Measurements from ENCODE around the gene HOXB1.

Gene HOXB1

DNA sequence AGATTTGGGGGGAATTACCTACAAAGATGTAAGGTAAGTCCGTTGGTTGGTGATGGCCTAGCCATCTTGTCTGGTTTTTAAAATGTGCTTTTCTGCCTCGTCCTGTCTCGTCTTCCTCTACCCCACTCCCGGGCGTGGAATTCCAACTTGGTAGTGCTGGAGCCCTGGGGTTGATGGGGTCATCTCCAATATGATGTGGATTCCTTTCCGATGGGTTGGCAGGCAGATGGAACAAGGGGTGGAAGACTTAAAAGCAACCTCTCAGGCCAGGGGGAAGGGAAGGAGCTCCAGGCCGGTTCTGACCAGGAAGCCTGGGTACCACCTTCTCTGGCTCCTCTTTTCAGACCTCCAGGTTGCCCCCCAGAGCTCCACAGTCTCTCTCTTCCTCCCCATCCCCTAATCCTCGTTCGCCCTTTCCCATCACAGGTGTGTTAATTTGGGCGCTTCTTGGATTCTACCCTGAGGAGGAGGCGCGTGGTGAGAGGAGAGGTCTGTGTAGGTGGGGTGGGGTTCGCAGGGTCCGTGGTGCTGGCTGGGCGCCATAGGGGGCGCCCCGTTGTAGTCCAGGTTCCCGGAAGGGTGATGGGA, 19.2 kb upstream of the HOXB1 start:
- no peak overlapping the region for H3K4me3 ChIP-seq (ENCODE audit: low read depth, low read length)
- TF ChIP-seq, protein P1, sequence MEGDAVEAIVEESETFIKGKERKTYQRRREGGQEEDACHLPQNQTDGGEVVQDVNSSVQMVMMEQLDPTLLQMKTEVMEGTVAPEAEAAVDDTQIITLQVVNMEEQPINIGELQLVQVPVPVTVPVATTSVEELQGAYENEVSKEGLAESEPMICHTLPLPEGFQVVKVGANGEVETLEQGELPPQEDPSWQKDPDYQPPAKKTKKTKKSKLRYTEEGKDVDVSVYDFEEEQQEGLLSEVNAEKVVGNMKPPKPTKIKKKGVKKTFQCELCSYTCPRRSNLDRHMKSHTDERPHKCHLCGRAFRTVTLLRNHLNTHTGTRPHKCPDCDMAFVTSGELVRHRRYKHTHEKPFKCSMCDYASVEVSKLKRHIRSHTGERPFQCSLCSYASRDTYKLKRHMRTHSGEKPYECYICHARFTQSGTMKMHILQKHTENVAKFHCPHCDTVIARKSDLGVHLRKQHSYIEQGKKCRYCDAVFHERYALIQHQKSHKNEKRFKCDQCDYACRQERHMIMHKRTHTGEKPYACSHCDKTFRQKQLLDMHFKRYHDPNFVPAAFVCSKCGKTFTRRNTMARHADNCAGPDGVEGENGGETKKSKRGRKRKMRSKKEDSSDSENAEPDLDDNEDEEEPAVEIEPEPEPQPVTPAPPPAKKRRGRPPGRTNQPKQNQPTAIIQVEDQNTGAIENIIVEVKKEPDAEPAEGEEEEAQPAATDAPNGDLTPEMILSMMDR (IDR thresholded peaks at IDR 0.05; ENCODE audit: low read depth, low read length) = no peak
- H3K27me3 ChIP-seq (ENCODE audit: insufficient read depth, low read depth, severe bottlenecking) = peaks cover 91% of the 10 kb centered on the region
- H3K9me3 ChIP-seq (ENCODE audit: severe bottlenecking) = peaks cover 9% of the 10 kb centered on the region
- H3K36me3 ChIP-seq = no peaks in the 10 kb centered on the region; the same call in 1 of the 2 replicates
- no peak overlapping the region for H3K27ac ChIP-seq
- no peak for DNase-seq

DNA sequence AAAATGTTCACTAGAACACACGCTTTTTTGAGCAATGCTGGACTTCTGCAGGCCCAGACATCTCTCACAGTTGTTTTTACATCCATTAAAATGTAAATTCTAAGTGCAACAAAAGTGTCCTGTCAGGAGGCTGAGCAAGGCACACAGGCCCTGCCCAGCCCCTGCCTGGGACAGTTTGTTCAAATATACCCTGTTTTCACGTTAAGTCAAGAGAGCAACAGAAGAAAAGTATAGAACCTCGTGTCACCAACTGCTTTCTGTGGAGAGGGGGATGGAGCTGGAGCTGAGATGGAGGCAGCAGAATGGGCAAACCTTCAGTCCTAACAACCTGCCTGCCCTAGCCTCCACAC, 18.4 kb upstream of the HOXB1 start:
- DNase-seq = no peak
- Histone ChIP-seq H3K36me3 (no peaks in the 10 kb centered on the region; the same call in 1 of the 2 replicates), H3K27ac (no peak overlapping the region), H3K4me3 (ENCODE audit: low read depth, low read length) (no peak overlapping the region), H3K27me3 (ENCODE audit: insufficient read depth, low read depth, severe bottlenecking) (peaks cover 90% of the 10 kb centered on the region), H3K9me3 (ENCODE audit: severe bottlenecking) (peaks cover 9% of the 10 kb centered on the region)
- TF ChIP-seq, protein P1 (IDR thresholded peaks at IDR 0.05; ENCODE audit: low read depth, low read length) = no peak

DNA sequence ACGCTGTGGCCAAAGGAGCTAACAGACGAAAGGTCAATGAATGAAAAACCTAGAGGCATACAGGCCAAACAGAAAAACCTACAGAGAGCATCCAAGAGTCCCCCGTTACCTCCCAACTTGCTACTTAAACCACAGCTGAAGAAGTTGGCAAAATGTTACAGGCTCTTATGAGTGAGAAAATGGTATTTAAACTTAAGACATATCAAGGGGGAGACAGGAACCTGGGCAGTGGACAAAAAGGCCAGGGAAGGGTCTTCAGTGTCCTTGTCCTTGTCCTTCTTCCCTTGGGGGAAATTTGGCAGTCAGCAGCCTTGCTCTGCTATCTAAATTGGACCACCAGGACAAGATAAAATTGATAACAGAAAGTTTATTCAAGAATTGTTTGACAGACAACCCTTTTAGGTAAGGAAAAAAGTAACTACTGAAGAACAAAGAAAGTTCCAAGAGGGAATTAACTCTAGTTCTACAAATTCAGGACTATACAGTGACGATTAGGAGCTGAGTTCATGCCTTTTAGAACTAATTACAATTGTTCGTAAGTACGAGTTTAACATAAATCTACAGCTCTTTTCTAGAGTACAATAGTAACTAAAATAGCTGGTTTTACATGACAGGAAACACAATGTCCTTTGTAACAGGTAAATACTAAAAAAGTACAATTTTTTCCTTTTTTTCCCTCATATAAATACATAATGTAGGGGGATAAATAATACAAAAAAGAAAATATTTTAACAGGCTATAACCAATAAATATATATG, 17.9 kb upstream of the HOXB1 start:
- H3K4me3 ChIP-seq (ENCODE audit: low read depth, low read length) = no peak overlapping the region
- TF ChIP-seq, protein P1 (IDR thresholded peaks at IDR 0.05; ENCODE audit: low read depth, low read length) = no peak
- H3K36me3 ChIP-seq = no peaks in the 10 kb centered on the region; the same call in 1 of the 2 replicates
- no peak overlapping the region for H3K27ac ChIP-seq
- no peak for DNase-seq
- peaks cover 90% of the 10 kb centered on the region for H3K27me3 ChIP-seq (ENCODE audit: insufficient read depth, low read depth, severe bottlenecking)
- peaks cover 9% of the 10 kb centered on the region for H3K9me3 ChIP-seq (ENCODE audit: severe bottlenecking)

DNA sequence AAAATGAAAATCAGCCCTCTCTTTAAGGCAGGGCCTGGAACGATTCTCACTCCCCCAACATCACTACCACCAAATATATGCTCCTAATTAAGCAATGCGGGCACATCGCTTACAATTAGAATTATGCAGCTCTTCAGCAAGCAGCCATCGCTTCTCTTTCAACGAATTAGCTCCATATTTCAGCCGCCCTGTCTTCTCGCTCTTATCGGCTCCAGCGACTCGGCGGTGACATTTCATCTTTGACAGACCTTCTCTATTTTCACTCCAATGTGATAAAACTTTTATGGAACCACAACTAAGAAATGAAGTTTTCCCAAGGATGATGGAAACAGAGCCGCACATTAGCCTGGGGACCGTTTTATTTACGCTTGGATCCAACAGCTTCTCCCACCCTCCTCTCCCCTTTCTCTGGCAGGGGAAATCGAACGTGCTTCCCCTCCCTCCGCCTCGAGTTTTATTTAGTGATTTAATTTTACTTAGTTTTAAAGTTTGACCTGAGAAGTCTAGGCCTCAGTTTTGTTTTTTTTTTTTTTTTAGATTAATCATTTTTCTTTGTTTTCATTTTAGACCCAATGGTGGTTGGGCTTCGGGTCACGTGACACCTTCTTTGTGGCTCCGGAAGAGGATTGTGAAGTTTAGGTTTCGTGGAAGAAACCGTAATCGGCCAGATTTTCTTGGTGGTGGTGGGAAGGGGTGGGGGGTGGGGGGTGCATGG, 17.2 kb upstream of the HOXB1 start:
- DNase-seq = no peak
- peaks cover 9% of the 10 kb centered on the region for H3K9me3 ChIP-seq (ENCODE audit: severe bottlenecking)
- H3K36me3 ChIP-seq = no peaks in the 10 kb centered on the region; the same call in 1 of the 2 replicates
- H3K4me3 ChIP-seq (ENCODE audit: low read depth, low read length) = no peak overlapping the region
- TF ChIP-seq, protein P1 (IDR thresholded peaks at IDR 0.05; ENCODE audit: low read depth, low read length) = no peak
- no peak overlapping the region for H3K27ac ChIP-seq
- H3K27me3 ChIP-seq (ENCODE audit: insufficient read depth, low read depth, severe bottlenecking) = peaks cover 90% of the 10 kb centered on the region

DNA sequence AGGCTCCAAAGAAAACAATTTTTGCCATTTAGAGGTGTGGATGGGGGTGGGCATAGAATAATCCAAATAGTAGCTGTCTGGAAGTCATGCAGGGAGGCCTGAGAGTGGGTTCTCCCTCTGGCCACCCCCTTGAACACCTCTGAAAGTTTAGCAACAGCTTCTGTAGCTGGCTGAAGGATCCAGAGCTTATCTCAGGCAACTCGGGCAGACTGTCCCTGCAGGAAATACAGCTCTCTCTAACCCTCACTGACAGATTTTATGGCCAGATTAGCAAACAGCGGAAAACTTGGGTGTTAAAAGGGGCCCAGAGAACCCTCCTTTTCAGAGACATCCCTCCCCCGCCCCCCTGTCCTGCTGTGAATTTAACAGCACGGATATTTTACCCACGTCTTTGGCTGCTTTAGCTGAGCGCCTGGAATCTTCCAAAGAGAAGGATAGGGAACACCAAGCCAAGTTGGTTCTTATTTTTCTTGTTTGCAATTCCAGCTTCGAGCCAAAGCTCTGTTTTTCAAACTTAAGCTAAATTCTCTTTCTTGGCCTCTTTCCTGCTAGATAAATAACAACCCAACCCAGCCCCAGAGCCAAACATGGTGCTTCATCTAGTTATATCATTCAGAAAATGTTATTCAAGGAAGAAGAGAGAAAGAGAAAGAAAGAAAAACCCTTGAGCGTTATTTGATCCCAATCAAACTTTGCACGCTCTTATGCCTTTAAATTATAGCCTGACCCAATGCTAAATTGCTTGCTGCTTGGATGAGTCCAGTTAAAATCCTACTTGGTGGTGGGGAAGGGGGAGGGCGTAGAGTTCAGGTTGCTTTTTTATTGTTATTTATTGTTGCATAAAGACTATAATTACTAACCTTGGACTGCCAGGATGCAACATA, 16.4 kb upstream of the HOXB1 start:
- peaks cover 14% of the 10 kb centered on the region for H3K9me3 ChIP-seq (ENCODE audit: severe bottlenecking)
- peak; percentile 46 for DNase-seq
- H3K36me3 ChIP-seq = no peaks in the 10 kb centered on the region; the same call in 1 of the 2 replicates
- no peak overlapping the region for H3K4me3 ChIP-seq (ENCODE audit: low read depth, low read length)
- H3K27me3 ChIP-seq (ENCODE audit: insufficient read depth, low read depth, severe bottlenecking) = peaks cover 92% of the 10 kb centered on the region
- TF ChIP-seq, protein P1 (IDR thresholded peaks at IDR 0.05; ENCODE audit: low read depth, low read length) = no peak
- no peak overlapping the region for H3K27ac ChIP-seq
